Activated naive CD4-positive, alpha-beta T cell treated with anti-CD3 and anti-CD28 coated beads, Interleukin-2, amount 10 ng/mL, durations not matched to agents 7 days and 5 days (primary cell): ENCODE data around the gene CNPY1.

Source experiments
- CTCF ChIA-PET: fragments of 350-600 bp; sonication (Branson Sonifier 250); formaldehyde crosslinking; loops from one replicate; lab custom pipeline; 2021; ENCODE audit warnings: antibody characterized with exemption; lab: Charles Lee
- DNase-seq: peaks from one replicate; pipeline ENCODE4 v3.0.0-alpha.2; 2020
- H3K27ac Mint-ChIP-seq: one replicate; pipeline ENCODE4 v1.8.0; 2021; ENCODE audit warnings: mild to moderate bottlenecking, moderate library complexity, mixed read lengths
- H3K27me3 Mint-ChIP-seq: one replicate; pipeline ENCODE4 v1.8.0; 2021; ENCODE audit warnings: mild to moderate bottlenecking, mixed read lengths
- H3K36me3 Mint-ChIP-seq: one replicate; pipeline ENCODE4 v1.8.0; 2021; ENCODE audit warnings: mixed read lengths
- H3K4me1 Mint-ChIP-seq: one replicate; pipeline ENCODE4 v1.8.0; 2021; ENCODE audit warnings: mixed read lengths
- H3K4me3 Mint-ChIP-seq: one replicate; pipeline ENCODE4 v1.8.0; 2021; ENCODE audit warnings: mild to moderate bottlenecking, moderate library complexity, mixed read lengths
- H3K9me3 Mint-ChIP-seq: one replicate; pipeline ENCODE4 v1.8.0; 2021; ENCODE audit warnings: mixed read lengths

Gene CNPY1

GRCh38 chr7:155558961-155559360, 12.6 kb upstream of the CNPY1 start:
- no peak for DNase-seq
- Mint-ChIP-seq H3K4me3 (no peak overlapping the region), H3K27ac (no peak overlapping the region), H3K27me3 (peaks cover 27% of the 10 kb centered on the region), H3K4me1 (no peaks in the 10 kb centered on the region), H3K9me3 (no peaks in the 10 kb centered on the region), H3K36me3 (no peaks in the 10 kb centered on the region)
- CTCF ChIA-PET: no interaction called here

- CTCF ChIA-PET: no interaction called here
- no peak overlapping the region for H3K27ac Mint-ChIP-seq
- H3K27me3 Mint-ChIP-seq: peaks cover 28% of the 10 kb centered on the region
Measured at GRCh38 chr7:155558351-155558750, 12.0 kb upstream of the CNPY1 start.

GRCh38 chr7:155557778-155558177, 11.4 kb upstream of the CNPY1 start:
- CTCF ChIA-PET: no interaction called here
- peaks cover 28% of the 10 kb centered on the region for H3K27me3 Mint-ChIP-seq
- no peak overlapping the region for H3K27ac Mint-ChIP-seq
- no peaks in the 10 kb centered on the region for H3K36me3 Mint-ChIP-seq
- no peaks in the 10 kb centered on the region for H3K9me3 Mint-ChIP-seq
- DNase-seq: no peak
- H3K4me1 Mint-ChIP-seq: no peaks in the 10 kb centered on the region
- H3K4me3 Mint-ChIP-seq: no peak overlapping the region

More at GRCh38 chr7:155558351-155558750, 12.0 kb upstream of the CNPY1 start:
- H3K36me3 Mint-ChIP-seq: no peaks in the 10 kb centered on the region
- no peaks in the 10 kb centered on the region for H3K9me3 Mint-ChIP-seq
- no peak overlapping the region for H3K4me3 Mint-ChIP-seq
- no peak for DNase-seq
- H3K4me1 Mint-ChIP-seq: no peaks in the 10 kb centered on the region

- Mint-ChIP-seq H3K9me3 (no peaks in the 10 kb centered on the region), H3K27ac (no peak overlapping the region), H3K36me3 (no peaks in the 10 kb centered on the region), H3K4me3 (no peak overlapping the region), H3K4me1 (no peaks in the 10 kb centered on the region), H3K27me3 (peaks cover 24% of the 10 kb centered on the region)
- CTCF ChIA-PET: no interaction called here
- DNase-seq: no peak
Measured at GRCh38 chr7:155556763-155557162, 10.4 kb upstream of the CNPY1 start.

- DNase-seq: no peak
- H3K4me1 Mint-ChIP-seq: no peaks in the 10 kb centered on the region
- H3K9me3 Mint-ChIP-seq: no peaks in the 10 kb centered on the region
- H3K36me3 Mint-ChIP-seq: no peaks in the 10 kb centered on the region
- no peak overlapping the region for H3K27ac Mint-ChIP-seq
- H3K4me3 Mint-ChIP-seq: no peak overlapping the region
- CTCF ChIA-PET: no interaction called here
- H3K27me3 Mint-ChIP-seq: peaks cover 14% of the 10 kb centered on the region
Measured at GRCh38 chr7:155555116-155555695, 8.8 kb upstream of the CNPY1 start.

GRCh38 chr7:155553871-155554270, 7.5 kb upstream of the CNPY1 start:
- Mint-ChIP-seq H3K4me3 (no peak overlapping the region), H3K27me3 (peaks cover 13% of the 10 kb centered on the region), H3K4me1 (no peaks in the 10 kb centered on the region), H3K27ac (no peak overlapping the region), H3K36me3 (no peaks in the 10 kb centered on the region), H3K9me3 (no peaks in the 10 kb centered on the region)
- DNase-seq: no peak
- CTCF ChIA-PET: no interaction called here

- no peaks in the 10 kb centered on the region for H3K36me3 Mint-ChIP-seq
- no peak overlapping the region for H3K4me3 Mint-ChIP-seq
- H3K9me3 Mint-ChIP-seq: no peaks in the 10 kb centered on the region
- H3K27me3 Mint-ChIP-seq: peaks cover 13% of the 10 kb centered on the region
- no peak for DNase-seq
- no peaks in the 10 kb centered on the region for H3K4me1 Mint-ChIP-seq
- H3K27ac Mint-ChIP-seq: no peak overlapping the region
- CTCF ChIA-PET: no interaction called here
Measured at GRCh38 chr7:155551785-155552611, 5.6 kb upstream of the CNPY1 start.

GRCh38 chr7:155550916-155551315, 4.6 kb upstream of the CNPY1 start:
- DNase-seq: no peak
- Mint-ChIP-seq H3K9me3 (no peaks in the 10 kb centered on the region), H3K27ac (no peak overlapping the region), H3K4me3 (no peak overlapping the region), H3K36me3 (no peaks in the 10 kb centered on the region), H3K27me3 (peaks cover 13% of the 10 kb centered on the region), H3K4me1 (no peaks in the 10 kb centered on the region)
- CTCF ChIA-PET: no interaction called here

- DNase-seq: no peak
- Mint-ChIP-seq H3K9me3 (no peaks in the 10 kb centered on the region), H3K4me1 (no peaks in the 10 kb centered on the region), H3K36me3 (no peaks in the 10 kb centered on the region), H3K4me3 (no peak overlapping the region), H3K27me3 (peaks cover 10% of the 10 kb centered on the region), H3K27ac (no peak overlapping the region)
- CTCF ChIA-PET: no interaction called here
Measured at GRCh38 chr7:155549226-155549625, 2.9 kb upstream of the CNPY1 start.

GRCh38 chr7:155547161-155547791, 917 bp upstream of the CNPY1 start:
- Mint-ChIP-seq H3K27ac (no peak overlapping the region), H3K4me1 (no peaks in the 10 kb centered on the region), H3K27me3 (peaks cover 12% of the 10 kb centered on the region), H3K9me3 (no peaks in the 10 kb centered on the region), H3K36me3 (no peaks in the 10 kb centered on the region), H3K4me3 (no peak overlapping the region)
- CTCF ChIA-PET: no interaction called here
- DNase-seq: no peak

GRCh38 chr7:155545348-155545747, 1.0 kb downstream of the CNPY1 start:
- Mint-ChIP-seq H3K36me3 (no peaks in the 10 kb centered on the region), H3K4me1 (no peaks in the 10 kb centered on the region), H3K9me3 (no peaks in the 10 kb centered on the region), H3K4me3 (no peak overlapping the region), H3K27ac (no peak overlapping the region), H3K27me3 (peaks cover 13% of the 10 kb centered on the region)
- DNase-seq: no peak
- CTCF ChIA-PET: no interaction called here

- H3K27me3 Mint-ChIP-seq: peaks cover 19% of the 10 kb centered on the region
- CTCF ChIA-PET: no interaction called here
- H3K9me3 Mint-ChIP-seq: no peaks in the 10 kb centered on the region
- no peak overlapping the region for H3K4me3 Mint-ChIP-seq
- H3K36me3 Mint-ChIP-seq: no peaks in the 10 kb centered on the region
- no peak for DNase-seq
- H3K27ac Mint-ChIP-seq: no peak overlapping the region
- no peaks in the 10 kb centered on the region for H3K4me1 Mint-ChIP-seq
Measured at GRCh38 chr7:155544485-155544884, 1.9 kb downstream of the CNPY1 start.

- Mint-ChIP-seq H3K9me3 (no peaks in the 10 kb centered on the region), H3K36me3 (no peaks in the 10 kb centered on the region), H3K4me3 (no peak overlapping the region), H3K4me1 (no peaks in the 10 kb centered on the region), H3K27ac (no peak overlapping the region), H3K27me3 (peaks cover 21% of the 10 kb centered on the region)
- no peak for DNase-seq
- CTCF ChIA-PET: no interaction called here
Measured at GRCh38 chr7:155543926-155544325, 2.4 kb downstream of the CNPY1 start.

- CTCF ChIA-PET: no interaction called here
- Mint-ChIP-seq H3K4me1 (no peaks in the 10 kb centered on the region), H3K27ac (no peak overlapping the region), H3K36me3 (no peaks in the 10 kb centered on the region), H3K9me3 (no peaks in the 10 kb centered on the region), H3K4me3 (no peak overlapping the region), H3K27me3 (peaks cover 27% of the 10 kb centered on the region)
- no peak for DNase-seq
Measured at GRCh38 chr7:155543011-155543876, 3.1 kb downstream of the CNPY1 start.
